ENCODE measurements around the gene ALDOC. TPM values are rescaled to one million over a fixed set of nuclear protein-coding genes. Genes with fewer than 3 reads are reported as not detected.

The ALDOC gene
- total RNA-seq, 2 donors from 2014 or later, result 43.3 to 43.7 TPM

- Histone ChIP-seq H3K27ac (no peak overlapping the region), H3K36me3 (no peaks in the 10 kb centered on the region), H3K4me3 (peak overlapping the region; percentile 88), H3K27me3 (replicated peaks; ENCODE audit: insufficient read depth) (no peaks in the 10 kb centered on the region), H3K9me3 (no peaks in the 10 kb centered on the region), H3K4me1 (ENCODE audit: control insufficient read depth in 1 of 2, low read depth in 2 of 2) (peaks cover 5 to 16% of the 10 kb centered on the region in 2 donors)
- ATAC-seq (ENCODE audit: insufficient number of reproducible peaks, low FRiP score, low read depth), result no peak
- TF ChIP-seq, protein P1, sequence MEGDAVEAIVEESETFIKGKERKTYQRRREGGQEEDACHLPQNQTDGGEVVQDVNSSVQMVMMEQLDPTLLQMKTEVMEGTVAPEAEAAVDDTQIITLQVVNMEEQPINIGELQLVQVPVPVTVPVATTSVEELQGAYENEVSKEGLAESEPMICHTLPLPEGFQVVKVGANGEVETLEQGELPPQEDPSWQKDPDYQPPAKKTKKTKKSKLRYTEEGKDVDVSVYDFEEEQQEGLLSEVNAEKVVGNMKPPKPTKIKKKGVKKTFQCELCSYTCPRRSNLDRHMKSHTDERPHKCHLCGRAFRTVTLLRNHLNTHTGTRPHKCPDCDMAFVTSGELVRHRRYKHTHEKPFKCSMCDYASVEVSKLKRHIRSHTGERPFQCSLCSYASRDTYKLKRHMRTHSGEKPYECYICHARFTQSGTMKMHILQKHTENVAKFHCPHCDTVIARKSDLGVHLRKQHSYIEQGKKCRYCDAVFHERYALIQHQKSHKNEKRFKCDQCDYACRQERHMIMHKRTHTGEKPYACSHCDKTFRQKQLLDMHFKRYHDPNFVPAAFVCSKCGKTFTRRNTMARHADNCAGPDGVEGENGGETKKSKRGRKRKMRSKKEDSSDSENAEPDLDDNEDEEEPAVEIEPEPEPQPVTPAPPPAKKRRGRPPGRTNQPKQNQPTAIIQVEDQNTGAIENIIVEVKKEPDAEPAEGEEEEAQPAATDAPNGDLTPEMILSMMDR (IDR thresholded peaks at IDR 0.05), result no peak
- no peak for DNase-seq (ENCODE audit: low spot score)
These were observed 21.7 kb upstream of the ALDOC start for GRCh38 chr17:28598389-28598788.

GRCh38 chr17:28597606-28598383 lies 21.1 kb upstream of the ALDOC start:
- no peaks in the 10 kb centered on the region for H3K36me3 ChIP-seq
- H3K27me3 ChIP-seq (replicated peaks; ENCODE audit: insufficient read depth), result no peaks in the 10 kb centered on the region
- no peaks in the 10 kb centered on the region for H3K9me3 ChIP-seq
- DNase-seq (ENCODE audit: low spot score) (no peak), ATAC-seq (ENCODE audit: insufficient number of reproducible peaks, low FRiP score, low read depth) (no peak)
- TF ChIP-seq, protein P1 (IDR thresholded peaks at IDR 0.05), result no peak
- no peak overlapping the region for H3K4me3 ChIP-seq
- H3K4me1 ChIP-seq (ENCODE audit: control insufficient read depth in 1 of 2, low read depth in 2 of 2), result peaks cover 5 to 16% of the 10 kb centered on the region in 2 donors
- no peak overlapping the region for H3K27ac ChIP-seq

GRCh38 chr17:28592260-28592659 lies 15.6 kb upstream of the ALDOC start:
- no peak for DNase-seq (ENCODE audit: low spot score)
- no peak overlapping the region for H3K27ac ChIP-seq
- H3K4me1 ChIP-seq (ENCODE audit: control insufficient read depth in 1 of 2, low read depth in 2 of 2), result no peaks in the 10 kb centered on the region
- H3K4me3 ChIP-seq, result no peak overlapping the region
- no peaks in the 10 kb centered on the region for H3K9me3 ChIP-seq
- H3K36me3 ChIP-seq, result no peaks in the 10 kb centered on the region
- no peak for ATAC-seq (ENCODE audit: insufficient number of reproducible peaks, low FRiP score, low read depth)
- TF ChIP-seq, protein P1 (IDR thresholded peaks at IDR 0.05), result no peak
- no peaks in the 10 kb centered on the region for H3K27me3 ChIP-seq (replicated peaks; ENCODE audit: insufficient read depth)

DNA sequence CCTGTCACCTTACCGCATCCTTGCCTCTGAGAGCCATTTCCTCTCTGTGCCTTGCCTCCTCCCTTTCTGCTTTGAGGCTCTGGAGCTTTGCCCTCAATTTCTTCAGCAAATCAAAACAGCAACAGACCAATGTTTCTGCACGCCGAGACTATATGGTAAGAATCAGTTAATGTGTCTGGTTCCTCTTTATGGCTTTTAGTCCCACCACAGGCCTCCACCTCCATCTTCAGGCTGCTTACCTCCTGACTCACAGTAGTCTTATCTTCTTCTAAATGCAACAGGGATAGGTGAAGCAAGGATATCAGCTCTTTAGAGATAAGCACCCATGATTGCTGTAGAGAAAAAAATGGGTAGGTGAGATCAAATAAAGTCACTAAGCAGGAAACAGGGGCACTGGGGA lies 9.2 kb upstream of the ALDOC start:
- Histone ChIP-seq H3K36me3 (peaks cover 3% of the 10 kb centered on the region), H3K27me3 (replicated peaks; ENCODE audit: insufficient read depth) (no peaks in the 10 kb centered on the region), H3K9me3 (no peaks in the 10 kb centered on the region), H3K27ac (no peak overlapping the region), H3K4me3 (no peak overlapping the region), H3K4me1 (ENCODE audit: control insufficient read depth in 1 of 2, low read depth in 2 of 2) (no peaks in the 10 kb centered on the region)
- DNase-seq (ENCODE audit: low spot score) (no peak), ATAC-seq (ENCODE audit: insufficient number of reproducible peaks, low FRiP score, low read depth) (no peak)
- TF ChIP-seq, protein P1 (IDR thresholded peaks at IDR 0.05), result no peak

- peaks cover 3% of the 10 kb centered on the region for H3K36me3 ChIP-seq
- no peaks in the 10 kb centered on the region for H3K9me3 ChIP-seq
- TF ChIP-seq, protein P1 (IDR thresholded peaks at IDR 0.05), result no peak
- DNase-seq (ENCODE audit: low spot score) (no peak), ATAC-seq (ENCODE audit: insufficient number of reproducible peaks, low FRiP score, low read depth) (no peak)
- H3K4me3 ChIP-seq, result no peak overlapping the region
- no peaks in the 10 kb centered on the region for H3K27me3 ChIP-seq (replicated peaks; ENCODE audit: insufficient read depth)
- no peak overlapping the region for H3K27ac ChIP-seq
- no peaks in the 10 kb centered on the region for H3K4me1 ChIP-seq (ENCODE audit: control insufficient read depth in 1 of 2, low read depth in 2 of 2)
These were observed 7.7 kb upstream of the ALDOC start for GRCh38 chr17:28584434-28584833.
